ENCODE data around the gene CLMP. TPM values are rescaled to one million over a fixed set of nuclear protein-coding genes. Genes with fewer than 3 reads are reported as not detected.

Gene CLMP
- total and polyA plus RNA-seq, 9 of the 15 experiments (the other 6 are each of a cell fraction or from before 2014, with no cell fraction given): 0.02 to 0.15 (median 0.03) TPM; not detected in 6

DNA sequence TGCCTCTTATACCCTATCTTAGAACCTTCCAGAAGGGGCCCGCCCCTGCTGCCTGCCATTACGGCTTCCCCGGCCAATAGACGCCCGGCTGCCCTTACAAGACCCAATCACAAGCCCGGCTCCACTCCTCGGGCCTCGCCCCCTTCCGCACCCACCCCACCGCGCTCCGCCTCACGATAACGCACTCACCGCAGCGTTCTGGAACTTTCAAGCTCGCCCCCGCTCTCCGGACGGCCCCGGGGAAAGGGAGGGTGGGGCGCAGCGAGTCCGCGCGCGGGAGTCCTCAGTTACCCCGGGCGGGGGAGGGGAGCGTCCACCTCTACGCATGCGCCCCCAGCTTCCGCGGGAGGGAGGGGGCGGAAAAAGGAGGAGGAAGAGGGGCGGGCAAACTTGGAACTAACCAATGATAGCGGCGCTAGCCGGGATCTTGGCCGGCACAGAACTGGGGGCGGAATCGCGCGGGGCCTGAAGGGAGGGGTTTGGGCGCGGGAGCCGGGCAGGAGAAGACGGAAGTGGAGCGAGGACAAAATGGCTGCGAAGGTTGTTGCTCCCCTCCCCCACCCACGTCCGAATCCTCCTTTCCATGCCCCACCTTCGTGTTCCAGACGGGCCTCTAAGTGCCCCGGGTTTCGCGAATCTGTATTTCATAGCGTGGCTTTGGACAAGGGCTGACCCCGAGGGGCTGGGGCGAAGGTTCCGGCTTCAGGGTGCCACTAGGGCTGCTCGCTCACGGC, 132.7 kb downstream of the CLMP start (continued):
- no peak for TF ChIP-seq TSHZ1 (CRISPR knock-in tag; IDR thresholded peaks at IDR 0.05)
- TF ChIP-seq SMARCC2 (IDR thresholded peaks at IDR 0.05; ENCODE audit: low read depth): no peak
- TF ChIP-seq ZKSCAN3 (CRISPR knock-in tag; IDR thresholded peaks at IDR 0.05): no peak
- no peak for TF ChIP-seq RERE (CRISPR knock-in tag; IDR thresholded peaks at IDR 0.05; ENCODE audit: borderline replicate concordance)
- TF ChIP-seq, protein P1, sequence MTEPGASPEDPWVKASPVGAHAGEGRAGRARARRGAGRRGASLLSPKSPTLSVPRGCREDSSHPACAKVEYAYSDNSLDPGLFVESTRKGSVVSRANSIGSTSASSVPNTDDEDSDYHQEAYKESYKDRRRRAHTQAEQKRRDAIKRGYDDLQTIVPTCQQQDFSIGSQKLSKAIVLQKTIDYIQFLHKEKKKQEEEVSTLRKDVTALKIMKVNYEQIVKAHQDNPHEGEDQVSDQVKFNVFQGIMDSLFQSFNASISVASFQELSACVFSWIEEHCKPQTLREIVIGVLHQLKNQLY (CRISPR knock-in tag; conservative IDR thresholded peaks at IDR 0.05): no peak
- TF ChIP-seq, protein P2, sequence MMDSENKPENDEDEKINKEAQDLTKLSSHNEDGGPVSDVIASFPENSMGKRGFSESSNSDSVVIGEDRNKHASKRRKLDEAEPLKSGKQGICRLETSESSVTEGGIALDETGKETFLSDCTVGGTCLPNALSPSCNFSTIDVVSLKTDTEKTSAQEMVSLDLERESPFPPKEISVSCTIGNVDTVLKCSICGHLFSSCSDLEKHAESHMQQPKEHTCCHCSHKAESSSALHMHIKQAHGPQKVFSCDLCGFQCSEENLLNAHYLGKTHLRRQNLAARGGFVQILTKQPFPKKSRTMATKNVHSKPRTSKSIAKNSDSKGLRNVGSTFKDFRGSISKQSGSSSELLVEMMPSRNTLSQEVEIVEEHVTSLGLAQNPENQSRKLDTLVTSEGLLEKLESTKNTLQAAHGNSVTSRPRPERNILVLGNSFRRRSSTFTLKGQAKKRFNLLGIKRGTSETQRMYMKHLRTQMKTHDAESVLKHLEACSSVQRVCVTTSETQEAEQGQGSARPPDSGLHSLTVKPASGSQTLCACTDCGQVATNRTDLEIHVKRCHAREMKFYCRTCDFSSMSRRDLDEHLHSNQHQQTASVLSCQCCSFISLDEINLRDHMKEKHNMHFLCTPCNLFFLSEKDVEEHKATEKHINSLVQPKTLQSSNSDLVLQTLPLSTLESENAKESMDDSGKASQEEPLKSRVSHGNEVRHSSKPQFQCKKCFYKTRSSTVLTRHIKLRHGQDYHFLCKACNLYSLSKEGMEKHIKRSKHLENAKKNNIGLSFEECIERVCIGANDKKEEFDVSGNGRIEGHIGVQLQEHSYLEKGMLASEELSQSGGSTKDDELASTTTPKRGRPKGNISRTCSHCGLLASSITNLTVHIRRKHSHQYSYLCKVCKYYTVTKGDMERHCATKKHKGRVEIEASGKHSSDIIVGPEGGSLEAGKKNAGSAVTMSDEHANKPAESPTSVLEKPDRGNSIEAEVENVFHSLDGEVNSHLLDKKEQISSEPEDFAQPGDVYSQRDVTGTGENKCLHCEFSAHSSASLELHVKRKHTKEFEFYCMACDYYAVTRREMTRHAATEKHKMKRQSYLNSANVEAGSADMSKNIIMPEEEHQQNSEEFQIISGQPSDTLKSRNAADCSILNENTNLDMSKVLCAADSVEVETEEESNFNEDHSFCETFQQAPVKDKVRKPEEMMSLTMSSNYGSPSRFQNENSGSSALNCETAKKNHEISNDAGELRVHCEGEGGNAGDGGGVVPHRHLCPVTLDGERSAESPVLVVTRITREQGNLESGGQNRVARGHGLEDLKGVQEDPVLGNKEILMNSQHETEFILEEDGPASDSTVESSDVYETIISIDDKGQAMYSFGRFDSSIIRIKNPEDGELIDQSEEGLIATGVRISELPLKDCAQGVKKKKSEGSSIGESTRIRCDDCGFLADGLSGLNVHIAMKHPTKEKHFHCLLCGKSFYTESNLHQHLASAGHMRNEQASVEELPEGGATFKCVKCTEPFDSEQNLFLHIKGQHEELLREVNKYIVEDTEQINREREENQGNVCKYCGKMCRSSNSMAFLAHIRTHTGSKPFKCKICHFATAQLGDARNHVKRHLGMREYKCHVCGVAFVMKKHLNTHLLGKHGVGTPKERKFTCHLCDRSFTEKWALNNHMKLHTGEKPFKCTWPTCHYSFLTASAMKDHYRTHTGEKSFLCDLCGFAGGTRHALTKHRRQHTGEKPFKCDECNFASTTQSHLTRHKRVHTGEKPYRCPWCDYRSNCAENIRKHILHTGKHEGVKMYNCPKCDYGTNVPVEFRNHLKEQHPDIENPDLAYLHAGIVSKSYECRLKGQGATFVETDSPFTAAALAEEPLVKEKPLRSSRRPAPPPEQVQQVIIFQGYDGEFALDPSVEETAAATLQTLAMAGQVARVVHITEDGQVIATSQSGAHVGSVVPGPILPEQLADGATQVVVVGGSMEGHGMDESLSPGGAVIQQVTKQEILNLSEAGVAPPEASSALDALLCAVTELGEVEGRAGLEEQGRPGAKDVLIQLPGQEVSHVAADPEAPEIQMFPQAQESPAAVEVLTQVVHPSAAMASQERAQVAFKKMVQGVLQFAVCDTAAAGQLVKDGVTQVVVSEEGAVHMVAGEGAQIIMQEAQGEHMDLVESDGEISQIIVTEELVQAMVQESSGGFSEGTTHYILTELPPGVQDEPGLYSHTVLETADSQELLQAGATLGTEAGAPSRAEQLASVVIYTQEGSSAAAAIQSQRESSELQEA (IDR thresholded peaks at IDR 0.05; ENCODE audit: low read depth): no peak
- TF ChIP-seq, protein P3, sequence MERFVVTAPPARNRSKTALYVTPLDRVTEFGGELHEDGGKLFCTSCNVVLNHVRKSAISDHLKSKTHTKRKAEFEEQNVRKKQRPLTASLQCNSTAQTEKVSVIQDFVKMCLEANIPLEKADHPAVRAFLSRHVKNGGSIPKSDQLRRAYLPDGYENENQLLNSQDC (CRISPR knock-in tag; IDR thresholded peaks at IDR 0.05): no peak

All from K562 (cell line).